HL-60 (cell line): ENCODE data around the gene MAP4K2.
A peak's percentile ranks its signal among the peaks of the same experiment; 100 is the strongest.

Source experiments
- DNase-seq, 2 experiments: peaks; one replicate each; pipeline ENCODE4 v3.0.0-alpha.2; 2010 to 2020; ENCODE audit warnings: low read depth in 1 of 2, low spot score in 1 of 2
- H3K27ac ChIP-seq: fragments of 250-450 bp; sonication (Bioruptor Pico); replicated peaks from 2 replicates; pipeline ENCODE4 v1.5.1; 2020; ENCODE audit warnings: mild to moderate bottlenecking, moderate library complexity
- H3K27me3 ChIP-seq: fragments of 250-450 bp; sonication (Bioruptor Pico); 2 replicates; pipeline ENCODE4 v1.5.1; 2021; ENCODE audit warnings: mild to moderate bottlenecking, moderate library complexity; ENCODE audit not compliant: insufficient read depth, poor library complexity, severe bottlenecking
- H3K4me3 ChIP-seq: replicated peaks from 2 replicates; pipeline ENCODE4 v1.5.1; 2011; ENCODE audit warnings: mild to moderate bottlenecking, control low read depth, low read length; ENCODE audit not compliant: insufficient read depth
- CTCF ChIP-seq: IDR thresholded peaks from one replicate; pipeline ENCODE4 v1.5.1; 2011; ENCODE audit warnings: low read length, control low read depth, inconsistent platforms; ENCODE audit not compliant: insufficient read depth
- GABPA ChIP-seq: IDR thresholded peaks from 2 replicates; pipeline ENCODE4 v1.6.1; 2012; ENCODE audit warnings: low read depth
- POLR2AphosphoS5 ChIP-seq: IDR thresholded peaks from 2 replicates; pipeline ENCODE4 v1.6.1; 2012; ENCODE audit warnings: low read depth
- REST ChIP-seq: IDR thresholded peaks from 2 replicates; pipeline ENCODE4 v1.6.1; 2012; ENCODE audit warnings: low read depth; ENCODE audit not compliant: insufficient replicate concordance
- SPI1 ChIP-seq: IDR thresholded peaks from 2 replicates; pipeline ENCODE4 v1.6.1; 2012; ENCODE audit warnings: low read depth, mild to moderate bottlenecking, borderline replicate concordance

MAP4K2 gene

GRCh38 chr11:64844330-64845128, 41.5 kb upstream of the MAP4K2 start, which contains the start of gene CDC42BPG:
Gene CDC42BPG (minus strand): TSS chr11:64844653. CDS start chr11:64844569, 84 bp downstream.
- TF ChIP-seq CTCF (peak; percentile 24), REST (no peak)
- Histone ChIP-seq H3K4me3 (peak within 1 kb of the TSS; percentile 48), H3K27ac (no peak within 1 kb of the TSS), H3K27me3 (no peaks in the 10 kb centered on the region)
- peak in 1 of 2 experiments; percentile 64 for DNase-seq

- Histone ChIP-seq H3K4me3 (0 out of 2 replicates have a peak overlapping the region, but pooled peaks have one; percentile 48), H3K27ac (no peak overlapping the region), H3K27me3 (no peaks in the 10 kb centered on the region)
- no peak for DNase-seq
- no peak for TF ChIP-seq REST
- TF ChIP-seq CTCF: no peak
- no peak for TF ChIP-seq POLR2AphosphoS5
- no peak for TF ChIP-seq SPI1
- no peak for TF ChIP-seq GABPA
Observed at GRCh38 chr11:64843686-64844329, 40.8 kb upstream of the MAP4K2 start.

GRCh38 chr11:64842851-64843685, 40.1 kb upstream of the MAP4K2 start:
- no peak overlapping the region for H3K4me3 ChIP-seq
- no peaks in the 10 kb centered on the region for H3K27me3 ChIP-seq
- no peak overlapping the region for H3K27ac ChIP-seq
- TF ChIP-seq POLR2AphosphoS5 (no peak), CTCF (no peak), REST (no peak), SPI1 (no peak), GABPA (no peak)
- DNase-seq: no peak
